Sigmoid colon (tissue), 4 donors: ENCODE data around the gene HIBCH.

Experiments used
- CTCF ChIP-seq, 4 experiments: fragments of 450-650 bp in 3 of 4; fragments of 200-600 bp in 1 of 4; IDR thresholded peaks; one replicate each; pipeline ENCODE4 v1.5.1; 2016 to 2019; ENCODE audit warnings: antibody characterized with exemption in 4 of 4, mild to moderate bottlenecking in 3 of 4, moderate library complexity in 2 of 4
- POLR2A ChIP-seq, 2 donors: fragments of 450-650 bp; IDR thresholded peaks; one replicate each; pipeline ENCODE4 v1.6.1; 2016; ENCODE audit warnings: antibody characterized with exemption in 2 of 2, mild to moderate bottlenecking in 2 of 2, moderate library complexity in 2 of 2
- POLR2AphosphoS5 ChIP-seq, 4 donors: sonication (generic); formaldehyde crosslinking; IDR thresholded peaks; one replicate each; pipeline ENCODE4 v1.6.1; 2017; ENCODE audit warnings: antibody characterized with exemption in 4 of 4

GRCh38 chr2:190280565-190281350 is 38.9 kb downstream of the HIBCH start:
- no peak for TF ChIP-seq CTCF (IDR thresholded peaks at IDR 0.05)
- TF ChIP-seq POLR2A (IDR thresholded peaks at IDR 0.05): no peak
- TF ChIP-seq POLR2AphosphoS5 (IDR thresholded peaks at IDR 0.05): no peak
